Activated T-helper 1 cell treated with anti-CD3 and anti-CD28 coated beads, Interleukin-12 subunit alpha, Interleukin-12 subunit beta, Interleukin-2, Interleukin-4 antibody, amounts not matched to agents 30 ng/mL and 10 ng/mL and 1 ng/mL, durations not matched to agents 14 hours and 24 hours and 36 hours (primary cell): ENCODE data around the gene CSK. TPM values are rescaled to one million over a fixed set of nuclear protein-coding genes. Genes with fewer than 3 reads are reported as not detected.
A peak's percentile ranks its signal among the peaks of the same experiment; 100 is the strongest.

Experiments used
- DNase-seq: peaks from one replicate; pipeline ENCODE4 v3.0.0; 2021; ENCODE audit warnings: low spot score
- H3K27ac Mint-ChIP-seq: one replicate; pipeline ENCODE4 v1.8.0; 2021; ENCODE audit warnings: mild to moderate bottlenecking, mixed read lengths
- H3K27me3 Mint-ChIP-seq: one replicate; pipeline ENCODE4 v1.8.0; 2022; ENCODE audit warnings: mild to moderate bottlenecking, moderate library complexity, mixed read lengths; ENCODE audit not compliant: insufficient read depth
- H3K36me3 Mint-ChIP-seq: one replicate; pipeline ENCODE4 v1.8.0; 2021; ENCODE audit warnings: low read depth, mixed read lengths
- H3K4me1 Mint-ChIP-seq: one replicate; pipeline ENCODE4 v1.8.0; 2021; ENCODE audit warnings: low read depth, mixed read lengths
- H3K4me3 Mint-ChIP-seq: one replicate; pipeline ENCODE4 v1.8.0; 2021; ENCODE audit warnings: mild to moderate bottlenecking, moderate library complexity, mixed read lengths
- H3K9me3 Mint-ChIP-seq: one replicate; pipeline ENCODE4 v1.8.0; 2021; ENCODE audit warnings: mixed read lengths
- intact Hi-C: fragments of 100-400 bp; cut with micrococcal nuclease; formaldehyde crosslinking; loops from one replicate; pipeline ENCODE4 v1.15.1; 2024
- total RNA-seq: library from RNA; stranded (reverse); gene quantifications from 2 replicates; pipeline ENCODE4 v1.2.3, GENCODE V29; 2022

Gene CSK
- total RNA-seq, 1 donor from 2014 or later: 362 TPM

DNA sequence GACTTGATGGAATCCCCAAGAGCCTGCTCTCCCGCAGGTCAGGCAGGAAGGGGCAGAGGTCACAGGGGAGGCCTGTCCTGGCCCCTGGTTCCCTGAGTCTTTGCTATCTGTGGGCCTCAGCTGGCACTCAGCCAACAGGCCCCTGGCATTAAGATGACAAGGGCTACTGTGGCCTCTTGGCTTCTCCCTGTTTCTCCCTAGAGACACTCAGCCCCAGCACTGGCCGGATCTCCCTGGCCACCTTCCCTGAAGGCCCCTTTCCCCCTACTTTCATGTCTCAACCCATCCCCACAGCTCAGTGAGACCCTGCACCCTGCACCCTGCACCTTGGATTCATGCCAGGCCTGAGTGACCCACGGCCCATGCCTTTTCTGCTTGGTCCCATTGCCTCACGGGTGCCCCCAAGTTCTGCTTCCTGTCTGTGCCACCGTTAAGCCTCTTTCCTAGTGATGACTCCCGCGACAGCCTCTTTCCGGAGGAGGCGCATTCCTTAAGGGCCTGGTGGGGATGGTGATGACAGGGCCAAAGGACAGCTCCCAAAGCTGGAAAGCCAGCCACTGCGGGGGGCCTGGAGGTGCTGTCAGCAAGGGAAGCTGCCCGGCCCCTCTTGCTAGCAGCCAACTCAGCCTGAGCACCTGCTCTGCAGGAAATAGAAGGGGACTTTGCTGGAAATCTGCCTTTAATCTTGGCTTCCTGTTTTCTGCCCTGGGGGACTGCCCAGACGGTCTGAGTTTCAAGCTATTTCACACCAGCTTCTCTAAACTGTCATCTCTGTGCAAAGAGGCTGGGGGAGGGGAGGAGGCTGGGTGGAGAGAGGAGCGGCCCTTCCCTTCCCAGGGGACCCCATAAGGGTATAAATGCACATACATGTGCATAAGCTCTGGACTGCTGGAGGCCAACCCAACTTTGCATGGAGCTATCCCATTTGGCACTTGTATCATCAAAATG lies 4.8 kb upstream of the CSK start:
- Mint-ChIP-seq H3K36me3 (peaks cover 5% of the 10 kb centered on the region), H3K9me3 (no peaks in the 10 kb centered on the region), H3K4me3 (peak overlapping the region; percentile 96), H3K4me1 (peaks cover 88% of the 10 kb centered on the region), H3K27me3 (no peaks in the 10 kb centered on the region), H3K27ac (peak overlapping the region; percentile 100)
- peak; percentile 64 for DNase-seq
- intact Hi-C loops: loop anchor here (1.0 to 2.0 kb wide), 2 partner anchors 10 to 290 kb away; no protein-coding TSS in a partner anchor

DNA sequence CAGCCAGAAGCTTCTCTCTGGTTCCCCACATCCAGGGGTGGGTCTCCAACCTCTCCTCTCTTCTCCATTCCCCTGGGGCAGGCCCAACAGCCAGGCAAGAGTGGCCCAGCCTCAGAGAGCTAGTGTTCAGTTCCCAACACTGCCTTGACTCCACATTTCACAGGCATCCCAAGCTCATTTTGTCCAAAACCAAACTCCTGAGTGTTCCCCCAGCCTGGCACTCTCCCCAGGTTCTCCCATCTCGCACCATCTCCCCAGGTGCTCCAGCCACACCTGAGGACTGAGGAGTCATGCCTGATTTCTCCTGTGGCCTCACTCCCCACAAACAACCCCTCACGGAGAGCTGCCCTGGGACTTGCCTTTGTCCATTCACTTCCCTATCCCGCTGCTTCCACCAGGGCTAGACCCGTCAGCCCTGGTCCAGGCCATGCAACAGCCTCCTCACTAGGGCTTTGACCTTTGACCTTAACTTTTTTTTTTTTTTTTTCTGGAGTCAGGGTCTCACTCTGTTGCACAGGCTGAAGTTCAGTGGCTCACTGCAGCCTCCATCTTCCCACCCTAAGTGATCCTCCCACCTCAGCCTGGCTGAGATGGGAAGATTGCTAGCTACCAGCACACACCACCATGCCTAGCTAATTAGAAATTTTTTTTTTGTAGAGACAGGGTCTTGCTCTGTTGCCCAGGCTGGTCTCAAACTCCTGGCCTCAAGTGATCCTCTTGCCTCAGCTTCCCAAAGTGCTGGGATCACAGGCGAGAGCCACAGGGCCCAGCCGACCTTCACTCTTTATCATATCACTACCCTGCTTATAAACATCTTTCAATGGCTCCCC lies 3.9 kb upstream of the CSK start:
- Mint-ChIP-seq H3K36me3 (peaks cover 6% of the 10 kb centered on the region), H3K4me1 (peaks cover 81% of the 10 kb centered on the region), H3K27ac (peak overlapping the region; percentile 100), H3K9me3 (no peaks in the 10 kb centered on the region), H3K4me3 (peak overlapping the region; percentile 96), H3K27me3 (no peaks in the 10 kb centered on the region)
- intact Hi-C loops: loop anchor here (1.0 to 2.0 kb wide), 2 partner anchors 9 to 289 kb away; no protein-coding TSS in a partner anchor
- no peak for DNase-seq

DNA sequence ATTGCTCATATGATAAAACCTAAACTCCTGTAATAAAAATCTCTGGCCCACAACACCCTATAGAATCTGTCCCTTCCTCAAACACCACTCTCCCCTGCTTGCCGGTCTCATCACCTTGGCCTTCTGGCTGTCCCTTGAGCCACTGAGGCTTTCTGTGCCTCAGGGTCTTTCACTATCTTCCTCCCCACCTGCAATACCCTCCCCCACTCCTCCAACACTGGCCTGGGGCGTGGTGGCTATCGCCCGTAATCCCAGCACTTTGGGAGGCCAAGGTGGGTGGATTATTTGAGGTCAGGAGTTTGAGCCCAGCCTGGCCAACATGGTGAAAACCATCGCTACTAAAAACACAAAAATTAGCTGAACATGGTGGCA lies 3.3 kb upstream of the CSK start:
- Mint-ChIP-seq H3K27ac (peak overlapping the region; percentile 100), H3K4me1 (peaks cover 75% of the 10 kb centered on the region), H3K36me3 (peaks cover 12% of the 10 kb centered on the region), H3K4me3 (peak overlapping the region; percentile 96), H3K27me3 (no peaks in the 10 kb centered on the region), H3K9me3 (no peaks in the 10 kb centered on the region)
- DNase-seq: no peak
- intact Hi-C loops: no loop called here

DNA sequence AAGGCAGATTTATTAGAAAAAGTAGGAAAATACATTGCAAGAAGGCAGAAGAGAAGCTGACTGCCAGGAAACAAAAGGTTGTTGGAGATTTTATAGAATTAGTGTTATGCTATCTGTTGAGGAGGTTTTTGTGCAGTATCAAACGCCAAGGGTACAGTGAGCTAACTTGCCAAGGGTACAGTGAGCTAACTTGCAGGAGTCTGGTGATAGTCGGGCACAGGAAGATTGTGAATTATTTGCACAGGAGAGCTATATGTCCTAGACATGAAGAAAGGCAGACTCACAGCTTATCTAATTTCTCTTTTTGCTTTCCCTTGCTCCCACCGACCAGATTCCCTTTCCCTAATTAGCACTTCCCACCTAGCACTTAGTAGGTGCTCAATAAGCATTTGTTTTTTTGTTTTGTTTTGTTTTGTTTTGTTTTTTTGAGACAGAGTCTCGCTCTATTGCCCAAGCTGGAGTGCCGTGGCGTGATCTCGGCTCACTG lies 2.7 kb upstream of the CSK start:
- Mint-ChIP-seq H3K27me3 (no peaks in the 10 kb centered on the region), H3K4me3 (peak overlapping the region; percentile 96), H3K9me3 (no peaks in the 10 kb centered on the region), H3K27ac (peak overlapping the region; percentile 100), H3K4me1 (peaks cover 69% of the 10 kb centered on the region), H3K36me3 (peaks cover 13% of the 10 kb centered on the region)
- DNase-seq: no peak
- intact Hi-C loops: no loop called here

DNA sequence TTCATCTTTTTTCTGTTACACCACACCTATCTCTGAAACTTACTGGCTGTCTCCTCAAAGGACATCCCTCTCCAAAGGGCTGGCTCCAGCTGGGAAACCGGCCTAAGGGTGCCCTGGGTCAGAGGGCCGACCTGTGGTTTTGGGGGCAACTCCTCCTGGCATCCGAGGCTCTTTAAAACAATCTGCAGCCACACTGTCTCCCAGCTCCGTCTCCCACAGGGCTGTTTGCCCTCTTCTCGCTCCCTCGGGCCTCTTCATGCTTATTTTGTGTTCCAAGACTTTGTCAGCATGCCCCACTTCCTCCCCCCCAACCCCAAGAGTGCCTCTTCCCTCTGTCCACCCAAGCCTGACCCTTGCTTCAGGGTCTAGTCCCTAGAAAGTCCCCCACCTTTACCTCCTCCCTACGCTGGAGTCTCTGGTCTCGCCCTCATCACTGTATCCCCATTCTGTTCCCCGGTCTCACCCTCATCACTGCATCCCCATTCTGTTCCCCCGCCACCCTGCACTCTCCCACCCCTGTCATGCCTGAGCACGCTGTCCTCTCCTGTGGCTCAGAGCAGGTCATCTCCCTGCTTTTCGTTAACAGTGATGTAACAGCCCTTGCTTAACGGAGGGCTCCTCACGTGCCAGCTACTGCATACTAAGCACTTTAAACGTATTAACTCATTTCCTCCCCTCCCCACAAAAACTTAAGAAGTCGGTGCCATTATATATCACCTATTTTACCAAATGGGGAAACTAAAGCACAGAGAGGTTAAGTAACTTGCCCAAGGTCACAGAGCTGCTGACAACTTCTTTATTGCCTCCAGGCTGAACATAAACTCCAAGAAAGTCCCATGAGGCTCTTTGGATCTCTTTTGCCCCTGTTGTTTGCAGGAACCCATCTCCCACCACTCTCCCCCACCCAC lies 1.1 kb upstream of the CSK start:
- intact Hi-C loops: loop anchor here (1.0 to 10.0 kb wide), 9 partner anchors 8 to 844 kb away; partner anchors contain the start of genes CLK3, MPI, SCAMP2 and SNUPN
- H3K9me3 Mint-ChIP-seq: no peaks in the 10 kb centered on the region
- peaks cover 24% of the 10 kb centered on the region for H3K36me3 Mint-ChIP-seq
- no peak for DNase-seq
- H3K4me3 Mint-ChIP-seq: peak overlapping the region; percentile 96
- H3K27ac Mint-ChIP-seq: peak overlapping the region; percentile 100
- H3K27me3 Mint-ChIP-seq: no peaks in the 10 kb centered on the region
- peaks cover 67% of the 10 kb centered on the region for H3K4me1 Mint-ChIP-seq

DNA sequence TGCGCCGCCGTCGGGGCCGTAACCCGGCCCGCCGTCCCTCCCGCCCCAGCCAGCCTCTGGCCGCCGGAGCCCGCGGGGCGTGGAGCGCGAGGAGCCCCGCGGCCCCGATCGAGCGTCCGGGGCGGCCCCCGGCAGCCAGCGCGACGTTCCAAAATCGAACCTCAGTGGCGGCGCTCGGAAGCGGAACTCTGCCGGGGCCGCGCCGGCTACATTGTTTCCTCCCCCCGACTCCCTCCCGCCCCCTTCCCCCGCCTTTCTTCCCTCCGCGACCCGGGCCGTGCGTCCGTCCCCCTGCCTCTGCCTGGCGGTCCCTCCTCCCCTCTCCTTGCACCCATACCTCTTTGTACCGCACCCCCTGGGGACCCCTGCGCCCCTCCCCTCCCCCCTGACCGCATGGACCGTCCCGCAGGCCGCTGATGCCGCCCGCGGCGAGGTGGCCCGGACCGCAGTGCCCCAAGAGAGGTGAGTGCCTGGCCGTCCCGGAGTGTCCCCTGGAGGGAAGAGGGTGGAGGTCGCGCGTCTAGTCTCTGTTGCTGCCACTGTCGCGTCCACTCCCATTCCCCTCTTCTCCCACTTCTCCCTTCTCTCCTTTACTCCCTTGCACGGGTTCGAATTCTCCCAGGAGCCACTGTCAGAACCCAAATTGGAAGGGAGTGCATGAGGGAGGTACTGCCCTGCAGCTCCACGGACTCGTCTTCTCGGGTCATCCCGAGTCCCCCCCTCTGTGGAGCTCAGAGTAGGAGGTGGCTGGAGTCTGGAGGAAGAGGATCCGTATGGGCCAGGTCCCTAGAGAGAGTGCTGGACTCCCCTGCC lies 585 bp downstream of the CSK start:
- intact Hi-C loops: loop anchor here (1.0 to 10.0 kb wide), 4 partner anchors 110 to 842 kb away; partner anchors contain the start of genes CLK3, COX5A, MPI and SNUPN
- no peak for DNase-seq
- H3K4me3 Mint-ChIP-seq: peak overlapping the region; percentile 86
- peaks cover 27% of the 10 kb centered on the region for H3K36me3 Mint-ChIP-seq
- H3K9me3 Mint-ChIP-seq: no peaks in the 10 kb centered on the region
- peak overlapping the region; percentile 85 for H3K27ac Mint-ChIP-seq
- H3K4me1 Mint-ChIP-seq: peaks cover 60% of the 10 kb centered on the region
- H3K27me3 Mint-ChIP-seq: no peaks in the 10 kb centered on the region

DNA sequence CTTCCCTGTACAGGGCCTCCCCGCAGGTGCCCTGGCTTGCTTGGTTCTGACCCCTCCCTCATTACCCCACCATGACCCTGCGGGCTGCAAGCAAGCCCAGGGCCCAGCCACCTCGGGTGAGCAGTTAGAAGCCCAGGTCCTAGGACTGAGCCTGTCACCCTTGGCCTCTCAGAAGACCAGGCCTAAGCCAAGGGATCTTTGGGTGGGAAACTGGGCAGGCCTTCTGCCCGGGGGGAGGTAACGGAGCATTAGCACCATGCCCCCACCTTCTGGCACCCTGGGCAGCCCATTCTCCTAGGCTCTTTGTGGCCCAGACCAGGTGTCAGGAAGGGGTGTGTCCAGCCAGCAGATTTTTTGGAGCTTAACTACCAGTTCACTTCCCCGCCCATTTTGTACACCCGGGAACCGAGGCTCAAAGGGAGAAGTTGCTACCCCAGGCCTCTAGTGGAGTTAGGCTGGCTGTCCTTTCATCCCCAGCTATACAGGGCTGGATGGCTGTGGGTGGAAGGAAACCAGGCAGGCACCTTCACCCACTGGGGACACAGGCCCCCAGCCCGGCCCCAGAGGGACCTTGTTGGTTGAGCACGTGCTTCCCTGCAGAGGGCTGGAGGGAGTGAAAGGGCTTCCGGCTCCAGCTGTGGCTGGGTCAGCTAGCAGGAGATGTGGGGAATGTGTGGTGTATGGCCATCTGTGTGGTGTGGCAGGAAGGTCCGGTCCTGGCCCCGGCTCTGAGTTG lies 1.4 kb downstream of the CSK start:
- H3K36me3 Mint-ChIP-seq: peaks cover 29% of the 10 kb centered on the region
- H3K9me3 Mint-ChIP-seq: no peaks in the 10 kb centered on the region
- no peak for DNase-seq
- H3K27me3 Mint-ChIP-seq: no peaks in the 10 kb centered on the region
- peak overlapping the region; percentile 86 for H3K4me3 Mint-ChIP-seq
- intact Hi-C loops: loop anchor here (1.0 to 10.0 kb wide), 4 partner anchors 109 to 842 kb away; partner anchors contain the start of genes CLK3, COX5A, MPI and SNUPN
- H3K4me1 Mint-ChIP-seq: peaks cover 60% of the 10 kb centered on the region
- peak overlapping the region; percentile 85 for H3K27ac Mint-ChIP-seq

DNA sequence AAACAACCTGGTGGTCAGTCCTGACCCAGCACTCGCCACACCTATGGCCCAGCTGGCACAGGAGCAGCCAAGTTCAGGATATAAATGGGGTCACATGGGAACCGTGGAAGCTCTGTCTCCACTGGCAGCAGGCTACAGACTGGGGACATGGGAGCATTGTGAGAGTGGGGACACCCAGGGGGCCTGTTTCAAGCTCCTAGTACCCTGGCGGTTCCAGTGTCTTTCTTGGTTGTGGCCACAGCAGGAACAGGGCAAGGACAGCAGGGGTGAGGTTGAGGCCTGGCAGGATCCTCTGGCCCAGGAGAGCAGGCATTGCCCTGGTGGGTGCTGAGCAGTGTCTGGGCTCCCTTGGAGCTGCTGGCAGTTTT lies 1.9 kb downstream of the CSK start:
- Mint-ChIP-seq H3K27me3 (no peaks in the 10 kb centered on the region), H3K4me3 (peak overlapping the region; percentile 86), H3K27ac (peak overlapping the region; percentile 85), H3K4me1 (peaks cover 60% of the 10 kb centered on the region), H3K9me3 (no peaks in the 10 kb centered on the region), H3K36me3 (peaks cover 32% of the 10 kb centered on the region)
- no peak for DNase-seq
- intact Hi-C loops: loop anchor here (1.0 to 10.0 kb wide), 4 partner anchors 109 to 841 kb away; partner anchors contain the start of genes CLK3, COX5A, MPI and SNUPN

DNA sequence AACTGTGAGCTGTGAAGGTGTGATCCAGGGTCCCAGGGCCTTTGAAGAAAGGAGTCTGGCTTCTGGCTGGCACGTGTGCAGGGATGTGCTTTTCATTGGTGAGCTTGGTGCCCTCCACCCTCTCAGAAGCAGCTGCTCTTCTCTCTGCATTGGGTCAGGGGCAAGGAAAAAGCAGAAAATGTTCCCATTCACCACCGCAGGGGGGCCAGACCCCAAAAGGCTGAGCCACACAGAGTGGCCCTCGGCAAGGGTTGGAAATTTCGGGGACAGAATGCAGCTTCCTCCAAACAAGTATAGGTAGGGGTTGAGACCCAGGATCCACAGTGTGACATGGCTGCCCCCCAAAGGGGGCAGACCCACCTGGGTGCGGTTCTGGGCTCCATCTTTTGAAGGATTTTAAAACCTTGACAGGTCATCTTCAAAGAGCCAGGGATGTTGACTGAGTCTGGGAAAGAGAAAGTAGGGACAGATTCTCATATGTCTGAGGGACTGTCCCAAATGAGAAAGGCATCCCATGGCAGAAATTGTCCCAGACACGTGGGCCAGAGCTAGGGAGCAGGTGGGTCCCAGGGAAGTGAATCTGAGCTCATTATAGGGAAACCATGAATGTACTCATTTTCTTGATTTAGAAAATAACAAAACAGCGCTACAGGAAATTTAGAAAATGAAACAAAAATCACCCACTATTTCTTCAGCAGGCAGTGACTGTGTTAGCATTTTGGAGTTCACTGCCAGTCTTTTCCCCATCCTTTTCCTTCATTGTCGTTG lies 2.7 kb downstream of the CSK start:
- DNase-seq: no peak
- intact Hi-C loops: loop anchor here (1.0 to 10.0 kb wide), 5 partner anchors 86 to 840 kb away; partner anchors contain the start of genes CLK3, MPI, PPCDC and SNUPN
- H3K27me3 Mint-ChIP-seq: no peaks in the 10 kb centered on the region
- H3K9me3 Mint-ChIP-seq: no peaks in the 10 kb centered on the region
- H3K36me3 Mint-ChIP-seq: peaks cover 36% of the 10 kb centered on the region
- peak overlapping the region; percentile 98 for H3K27ac Mint-ChIP-seq
- peaks cover 60% of the 10 kb centered on the region for H3K4me1 Mint-ChIP-seq
- H3K4me3 Mint-ChIP-seq: peak overlapping the region; percentile 86
